ENCODE data around the gene KMT5C.

Gene KMT5C

GRCh38 chr19:55347442-55348009 is 7.8 kb downstream of the KMT5C start:
- H3K9me3 ChIP-seq (ENCODE audit: insufficient read depth, low read length): no peaks in the 10 kb centered on the region
- no peak overlapping the region for H3K4me3 ChIP-seq (ENCODE audit: low read length)
- H3K4me1 ChIP-seq (ENCODE audit: low read length): no peaks in the 10 kb centered on the region
- H3K9ac ChIP-seq (ENCODE audit: low read length): no peak overlapping the region
- no peak overlapping the region for H3K4me2 ChIP-seq (ENCODE audit: low read length)
- H3K79me2 ChIP-seq (ENCODE audit: low read length): no peaks in the 10 kb centered on the region
- no peak overlapping the region for H3K27ac ChIP-seq (ENCODE audit: low read length)
- H3K27me3 ChIP-seq (ENCODE audit: low read depth, low read length): no peaks in the 10 kb centered on the region
- H3K36me3 ChIP-seq (replicated peaks; ENCODE audit: low read depth, low read length): peaks cover 5% of the 10 kb centered on the region
- 0 out of 2 replicates have a peak, but pooled peaks cover 2% of the 10 kb centered on the region for H4K20me1 ChIP-seq (ENCODE audit: insufficient read depth, low read length)
- TF ChIP-seq CTCF (IDR thresholded peaks at IDR 0.05; ENCODE audit: low read depth, low read length) (no peak), EZH2phosphoT487 (IDR thresholded peaks at IDR 0.05; ENCODE audit: low read depth) (no peak)
- no peak overlapping the region for H2AFZ ChIP-seq (ENCODE audit: low read depth, low read length)

GRCh38 chr19:55348317-55349034 is 8.8 kb downstream of the KMT5C start:
- Histone ChIP-seq H3K79me2 (ENCODE audit: low read length) (no peaks in the 10 kb centered on the region), H3K4me1 (ENCODE audit: low read length) (no peaks in the 10 kb centered on the region), H4K20me1 (ENCODE audit: insufficient read depth, low read length) (0 out of 2 replicates have a peak, but pooled peaks cover 2% of the 10 kb centered on the region), H3K4me3 (ENCODE audit: low read length) (no peak overlapping the region), H3K27ac (ENCODE audit: low read length) (no peak overlapping the region), H2AFZ (ENCODE audit: low read depth, low read length) (no peak overlapping the region), H3K9ac (ENCODE audit: low read length) (no peak overlapping the region), H3K27me3 (ENCODE audit: low read depth, low read length) (no peaks in the 10 kb centered on the region), H3K4me2 (ENCODE audit: low read length) (no peak overlapping the region), H3K36me3 (replicated peaks; ENCODE audit: low read depth, low read length) (peaks cover 3% of the 10 kb centered on the region), H3K9me3 (ENCODE audit: insufficient read depth, low read length) (no peaks in the 10 kb centered on the region)
- no peak for TF ChIP-seq CTCF (IDR thresholded peaks at IDR 0.05; ENCODE audit: low read depth, low read length)

GRCh38 chr19:55350620-55351315 is 11.1 kb downstream of the KMT5C start:
- TF ChIP-seq CTCF (IDR thresholded peaks at IDR 0.05; ENCODE audit: low read depth, low read length) (no peak), EZH2phosphoT487 (IDR thresholded peaks at IDR 0.05; ENCODE audit: low read depth) (no peak)
- no peak overlapping the region for H3K4me2 ChIP-seq (ENCODE audit: low read length)
- H3K27me3 ChIP-seq (ENCODE audit: low read depth, low read length): no peaks in the 10 kb centered on the region; the same call in 1 of the 2 replicates
- no peaks in the 10 kb centered on the region for H3K4me1 ChIP-seq (ENCODE audit: low read length)
- no peak overlapping the region for H2AFZ ChIP-seq (ENCODE audit: low read depth, low read length)
- no peak overlapping the region for H3K4me3 ChIP-seq (ENCODE audit: low read length)
- H3K27ac ChIP-seq (ENCODE audit: low read length): no peak overlapping the region
- H3K9ac ChIP-seq (ENCODE audit: low read length): no peak overlapping the region
- H4K20me1 ChIP-seq (ENCODE audit: insufficient read depth, low read length): 0 out of 2 replicates have a peak, but pooled peaks cover 2% of the 10 kb centered on the region
- H3K36me3 ChIP-seq (replicated peaks; ENCODE audit: low read depth, low read length): no peaks in the 10 kb centered on the region
- no peaks in the 10 kb centered on the region for H3K79me2 ChIP-seq (ENCODE audit: low read length)
- H3K9me3 ChIP-seq (ENCODE audit: insufficient read depth, low read length): no peaks in the 10 kb centered on the region

GRCh38 chr19:55352040-55352439 is 12.4 kb downstream of the KMT5C start:
- Histone ChIP-seq H3K9ac (ENCODE audit: low read length) (no peak overlapping the region), H3K79me2 (ENCODE audit: low read length) (no peaks in the 10 kb centered on the region), H3K4me3 (ENCODE audit: low read length) (no peak overlapping the region), H4K20me1 (ENCODE audit: insufficient read depth, low read length) (0 out of 2 replicates have a peak, but pooled peaks cover 2% of the 10 kb centered on the region), H3K36me3 (replicated peaks; ENCODE audit: low read depth, low read length) (no peaks in the 10 kb centered on the region), H3K4me1 (ENCODE audit: low read length) (no peaks in the 10 kb centered on the region), H3K9me3 (ENCODE audit: insufficient read depth, low read length) (no peaks in the 10 kb centered on the region), H3K27me3 (ENCODE audit: low read depth, low read length) (peaks cover 2% of the 10 kb centered on the region; the same call in 1 of the 2 replicates), H2AFZ (ENCODE audit: low read depth, low read length) (no peak overlapping the region), H3K27ac (ENCODE audit: low read length) (no peak overlapping the region), H3K4me2 (ENCODE audit: low read length) (no peak overlapping the region)
- TF ChIP-seq EZH2phosphoT487 (IDR thresholded peaks at IDR 0.05; ENCODE audit: low read depth) (no peak), CTCF (IDR thresholded peaks at IDR 0.05; ENCODE audit: low read depth, low read length) (no peak)

Measured in OCI-LY3 (cell line).